Effector memory CD4-positive, alpha-beta T cell (primary cell): ENCODE results near the gene MAPK14.

Source experiments
- DNase-seq, 3 donors: peaks; one replicate each; pipeline ENCODE4 v3.0.0-alpha.2; 2020
- H3K27ac ChIP-seq: 2 replicates; pipeline ENCODE4 v1.7.0; 2013; ENCODE audit warnings: mild to moderate bottlenecking, low read length, moderate library complexity; ENCODE audit not compliant: insufficient read depth, poor library complexity, severe bottlenecking
- H3K27me3 ChIP-seq: replicated peaks from 2 replicates; pipeline ENCODE4 v1.7.0; 2013; ENCODE audit warnings: mild to moderate bottlenecking, low read length; ENCODE audit not compliant: insufficient read depth, control insufficient read depth, poor library complexity, severe bottlenecking
- H3K36me3 ChIP-seq: 2 replicates; pipeline ENCODE4 v1.7.0; 2013; ENCODE audit warnings: mild to moderate bottlenecking, low read length, moderate library complexity; ENCODE audit not compliant: control insufficient read depth, insufficient read depth
- H3K4me1 ChIP-seq: 2 replicates; pipeline ENCODE4 v1.7.0; 2013; ENCODE audit warnings: low read length, mild to moderate bottlenecking; ENCODE audit not compliant: control insufficient read depth, insufficient read depth, poor library complexity, severe bottlenecking
- H3K4me3 ChIP-seq: 2 replicates; pipeline ENCODE4 v1.7.0; 2013; ENCODE audit warnings: low read length, low read depth, mild to moderate bottlenecking; ENCODE audit not compliant: insufficient read depth, poor library complexity, severe bottlenecking
- H3K9me3 ChIP-seq: 2 replicates; pipeline ENCODE4 v1.7.0; 2013; ENCODE audit warnings: mild to moderate bottlenecking, low read length, moderate library complexity; ENCODE audit not compliant: control insufficient read depth

MAPK14 gene

GRCh38 chr6:36110863-36111262 lies 83.3 kb downstream of the MAPK14 start:
- Histone ChIP-seq H3K36me3 (peaks cover 19% of the 10 kb centered on the region), H3K9me3 (no peaks in the 10 kb centered on the region), H3K27ac (no peak overlapping the region), H3K4me3 (no peak overlapping the region), H3K4me1 (peaks cover 32% of the 10 kb centered on the region), H3K27me3 (no peaks in the 10 kb centered on the region)
- DNase-seq: no peak

DNA sequence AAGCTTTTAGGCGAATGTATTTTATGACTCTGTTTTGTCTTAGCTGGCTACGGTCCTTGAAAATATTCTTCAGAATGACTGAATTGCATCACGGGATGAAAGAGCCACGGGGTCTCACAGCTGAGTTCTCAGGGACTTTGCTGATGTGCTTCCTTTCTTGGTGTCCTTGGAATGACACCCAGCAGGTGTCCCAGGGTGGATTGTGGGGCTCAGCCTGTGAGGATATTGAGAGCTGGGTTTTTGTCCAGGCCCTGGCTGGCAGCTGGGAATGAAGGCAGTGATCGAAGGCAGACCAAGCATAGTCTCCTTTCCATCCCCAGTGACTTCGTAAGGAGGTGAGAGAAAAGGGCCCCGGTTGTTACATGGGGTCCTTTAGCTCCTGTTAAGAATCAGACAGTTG lies 83.9 kb downstream of the MAPK14 start:
- Histone ChIP-seq H3K27me3 (no peaks in the 10 kb centered on the region), H3K4me3 (no peak overlapping the region), H3K27ac (no peak overlapping the region), H3K36me3 (peaks cover 19% of the 10 kb centered on the region), H3K4me1 (peaks cover 35% of the 10 kb centered on the region), H3K9me3 (no peaks in the 10 kb centered on the region)
- no peak for DNase-seq

GRCh38 chr6:36113049-36113448 lies 85.4 kb downstream of the MAPK14 start:
- Histone ChIP-seq H3K36me3 (peaks cover 10% of the 10 kb centered on the region), H3K27me3 (no peaks in the 10 kb centered on the region), H3K4me3 (no peak overlapping the region), H3K4me1 (peaks cover 43% of the 10 kb centered on the region), H3K27ac (no peak overlapping the region), H3K9me3 (no peaks in the 10 kb centered on the region)
- no peak for DNase-seq

GRCh38 chr6:36113703-36114102 lies 86.1 kb downstream of the MAPK14 start:
- Histone ChIP-seq H3K36me3 (peaks cover 4% of the 10 kb centered on the region), H3K4me1 (peaks cover 46% of the 10 kb centered on the region), H3K27me3 (no peaks in the 10 kb centered on the region), H3K27ac (peak overlapping the region; percentile 3), H3K9me3 (no peaks in the 10 kb centered on the region), H3K4me3 (no peak overlapping the region)
- no peak for DNase-seq

GRCh38 chr6:36114798-36115408 lies 87.3 kb downstream of the MAPK14 start:
- H3K4me3 ChIP-seq: no peak overlapping the region
- H3K36me3 ChIP-seq: peaks cover 3% of the 10 kb centered on the region
- H3K27ac ChIP-seq: peak overlapping the region; percentile 38
- H3K4me1 ChIP-seq: peaks cover 48% of the 10 kb centered on the region
- no peaks in the 10 kb centered on the region for H3K27me3 ChIP-seq
- DNase-seq: no peak
- H3K9me3 ChIP-seq: no peaks in the 10 kb centered on the region

DNA sequence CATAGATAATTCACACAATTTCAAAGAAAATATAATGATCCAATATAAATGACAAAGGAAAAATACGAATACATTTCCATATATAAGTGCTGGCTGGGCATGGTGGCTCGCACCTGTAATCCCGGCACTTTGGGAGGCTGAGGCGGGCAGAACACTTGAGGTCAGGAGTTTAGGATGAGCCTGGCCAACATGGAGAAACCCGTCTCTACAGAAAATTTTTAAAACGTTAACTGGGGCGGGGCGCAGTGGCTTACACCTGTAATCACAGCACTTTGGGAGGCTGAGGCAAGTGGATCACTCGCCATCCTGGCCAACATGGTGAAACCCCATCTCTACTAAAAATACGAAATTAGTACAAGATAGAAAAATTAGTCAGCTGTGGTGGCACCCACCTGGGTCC lies 87.8 kb downstream of the MAPK14 start:
- H3K36me3 ChIP-seq: peaks cover 3% of the 10 kb centered on the region
- no peak overlapping the region for H3K4me3 ChIP-seq
- H3K27me3 ChIP-seq: no peaks in the 10 kb centered on the region
- DNase-seq: no peak
- no peaks in the 10 kb centered on the region for H3K9me3 ChIP-seq
- H3K27ac ChIP-seq: peak overlapping the region; percentile 20
- H3K4me1 ChIP-seq: peaks cover 53% of the 10 kb centered on the region

GRCh38 chr6:36116066-36116864 lies 88.7 kb downstream of the MAPK14 start:
- peaks cover 62% of the 10 kb centered on the region for H3K4me1 ChIP-seq

GRCh38 chr6:36116943-36117342 lies 89.3 kb downstream of the MAPK14 start:
- H3K27ac ChIP-seq: no peak overlapping the region
- H3K27me3 ChIP-seq: no peaks in the 10 kb centered on the region
- DNase-seq: no peak
- H3K4me3 ChIP-seq: no peak overlapping the region
- no peaks in the 10 kb centered on the region for H3K9me3 ChIP-seq
- peaks cover 67% of the 10 kb centered on the region for H3K4me1 ChIP-seq
- no peaks in the 10 kb centered on the region for H3K36me3 ChIP-seq

More at GRCh38 chr6:36116066-36116864, 88.7 kb downstream of the MAPK14 start:
- H3K27ac ChIP-seq: no peak overlapping the region
- H3K9me3 ChIP-seq: no peaks in the 10 kb centered on the region
- no peaks in the 10 kb centered on the region for H3K27me3 ChIP-seq
- H3K36me3 ChIP-seq: peaks cover 3% of the 10 kb centered on the region
- no peak for DNase-seq
- H3K4me3 ChIP-seq: no peak overlapping the region

DNA sequence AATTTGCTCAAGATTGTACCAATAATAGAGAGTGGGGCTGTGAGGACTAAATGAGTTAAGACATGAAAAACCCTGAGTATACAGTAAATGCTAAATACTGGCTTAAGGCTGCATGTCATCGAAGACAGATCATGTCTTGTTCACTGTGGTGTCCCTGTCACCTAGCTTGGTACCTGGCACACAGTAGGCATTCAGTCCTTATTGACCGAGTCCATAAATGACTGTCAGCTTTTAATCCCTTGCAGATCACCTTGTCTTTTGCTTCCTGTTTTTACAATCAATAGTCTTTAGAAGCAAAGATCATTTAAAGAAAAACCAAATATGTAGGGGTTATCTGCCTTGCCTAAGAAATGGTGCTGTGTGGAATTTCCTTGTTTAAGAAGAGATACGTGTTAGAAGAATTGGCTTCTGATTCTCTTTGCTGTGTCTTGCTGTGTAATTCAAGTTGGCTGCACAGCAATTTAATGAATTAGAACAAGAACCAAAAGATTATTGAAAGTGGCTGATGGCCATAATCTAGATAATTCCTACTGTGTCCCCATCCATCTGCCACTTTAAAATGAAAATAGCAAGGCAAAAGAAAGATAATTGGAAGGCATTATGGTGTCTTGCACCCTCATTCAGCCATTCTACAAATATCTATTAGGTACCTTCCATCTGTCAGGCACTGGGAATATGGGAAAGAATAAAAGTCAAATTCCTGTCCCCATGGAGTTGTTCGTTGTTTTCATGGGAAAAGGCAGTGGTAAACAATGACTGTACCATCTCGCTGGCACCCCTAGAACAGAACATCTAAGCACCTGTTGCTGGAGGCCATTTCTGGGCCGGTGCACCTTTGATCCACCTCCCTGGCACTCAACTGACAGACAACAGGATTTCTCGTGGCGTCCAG lies 90.3 kb downstream of the MAPK14 start:
- no peaks in the 10 kb centered on the region for H3K9me3 ChIP-seq
- peak overlapping the region; percentile 43 for H3K27ac ChIP-seq

More for the DNA sequence above, 90.3 kb downstream of the MAPK14 start:
- Histone ChIP-seq H3K4me3 (no peak overlapping the region), H3K4me1 (peaks cover 67% of the 10 kb centered on the region), H3K36me3 (no peaks in the 10 kb centered on the region), H3K27me3 (no peaks in the 10 kb centered on the region)
- no peak for DNase-seq
